Measurements from ENCODE around the gene ATP6V1G3.

DNA sequence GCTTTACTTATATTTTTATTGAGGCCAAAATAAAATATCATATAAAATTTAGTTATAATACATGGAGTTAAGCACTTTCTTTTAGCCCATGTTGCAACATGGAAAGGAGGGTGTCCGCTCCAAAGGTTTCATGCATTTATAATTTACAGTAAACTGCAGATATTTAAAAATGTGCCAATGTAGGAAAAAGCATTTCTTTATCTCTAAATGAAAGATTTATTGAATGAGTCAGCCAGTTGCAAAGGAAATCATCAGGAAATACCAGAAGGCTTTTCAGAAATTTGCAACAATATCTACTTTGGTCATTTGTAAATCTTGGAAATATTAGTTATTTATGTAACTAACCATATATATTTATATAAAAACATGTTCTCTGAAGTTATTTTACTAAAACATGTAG is 12.1 kb downstream of the ATP6V1G3 start:
- TF ChIP-seq CTCF (IDR thresholded peaks at IDR 0.05) (no peak), EZH2 (IDR thresholded peaks at IDR 0.05; ENCODE audit: borderline replicate concordance, insufficient read depth, low read depth, low read length, poor library complexity, severe bottlenecking) (no peak)

All from B cell (primary cell).